Coronary artery (tissue), 2 donors: Measurements from ENCODE around the gene UVRAG.

ENCODE experiments used
- DNase-seq: peaks from one replicate; pipeline ENCODE4 v3.0.0-alpha.2; 2017; ENCODE audit warnings: low spot score
- H3K27ac ChIP-seq, 2 donors: fragments of 200-600 bp; sonication (generic); one replicate each; pipeline ENCODE4 v1.5.1; 2016 to 2019
- H3K4me3 ChIP-seq: fragments of 200-600 bp; sonication (generic); 2 replicates; pipeline ENCODE4 v1.5.1; 2016; ENCODE audit warnings: mild to moderate bottlenecking, moderate library complexity
- CTCF ChIP-seq: fragments of 200-600 bp; sonication (generic); IDR thresholded peaks from one replicate; pipeline ENCODE4 v1.5.1; 2019; ENCODE audit warnings: antibody characterized with exemption

UVRAG gene

GRCh38 chr11:76134239-76134638 lies 319.2 kb downstream of the UVRAG start:
- Histone ChIP-seq H3K27ac (no peak overlapping the region), H3K4me3 (no peak overlapping the region)
- TF ChIP-seq CTCF = no peak
- no peak for DNase-seq

GRCh38 chr11:76135491-76135890 lies 320.5 kb downstream of the UVRAG start:
- no peak for TF ChIP-seq CTCF
- Histone ChIP-seq H3K27ac (no peak overlapping the region), H3K4me3 (no peak overlapping the region)
- DNase-seq = no peak

- no peak for TF ChIP-seq CTCF
- no peak overlapping the region for H3K4me3 ChIP-seq
- H3K27ac ChIP-seq = no peak overlapping the region
- DNase-seq = no peak
Observed at GRCh38 chr11:76139314-76139713, 324.3 kb downstream of the UVRAG start.

- DNase-seq = no peak
- no peak overlapping the region for H3K4me3 ChIP-seq
- no peak overlapping the region for H3K27ac ChIP-seq
- TF ChIP-seq CTCF = no peak
Observed at GRCh38 chr11:76140912-76141574, 326.0 kb downstream of the UVRAG start.

GRCh38 chr11:76141901-76142588 lies 327.0 kb downstream of the UVRAG start:
- Histone ChIP-seq H3K27ac (no peak overlapping the region), H3K4me3 (no peak overlapping the region)
- no peak for DNase-seq
- TF ChIP-seq CTCF = no peak

- no peak overlapping the region for H3K4me3 ChIP-seq
- no peak overlapping the region for H3K27ac ChIP-seq
- no peak for TF ChIP-seq CTCF
- DNase-seq = no peak
Observed at GRCh38 chr11:76143274-76143673, 328.3 kb downstream of the UVRAG start.
